NT2/D1 (cell line): ENCODE results near the gene AGMO.

ENCODE experiments used
- YY1 ChIP-seq: IDR thresholded peaks from 2 replicates; pipeline ENCODE4 v1.6.1; 2011; ENCODE audit not compliant: insufficient read length, insufficient read depth
- ZNF274 ChIP-seq: IDR thresholded peaks from 2 replicates; pipeline ENCODE4 v1.6.1; 2011; ENCODE audit warnings: mild to moderate bottlenecking, low read depth, low read length

GRCh38 chr7:15470825-15471668 is 90.8 kb downstream of the AGMO start:
- TF ChIP-seq YY1 (no peak), ZNF274 (no peak)
